Ascending aorta (tissue), 2 donors: Measurements from ENCODE around the gene LCP2. TPM values are rescaled to one million over a fixed set of nuclear protein-coding genes. Genes with fewer than 3 reads are reported as not detected.

Source experiments
- DNase-seq, 2 donors: peaks; one replicate each; pipeline ENCODE4 v3.0.0-alpha.2; 2019; ENCODE audit warnings: low spot score in 2 of 2
- H3K27ac ChIP-seq, 2 donors: fragments of 200-600 bp; sonication (generic); one replicate each; pipeline ENCODE4 v1.5.1; 2016 to 2017; ENCODE audit warnings: mild to moderate bottlenecking in 1 of 2
- H3K27me3 ChIP-seq: fragments of 200-600 bp; sonication (generic); one replicate; pipeline ENCODE4 v1.5.1; 2017
- H3K36me3 ChIP-seq, 2 donors: fragments of 200-600 bp; sonication (generic); one replicate each; pipeline ENCODE4 v1.5.1; 2016
- H3K4me1 ChIP-seq, 2 donors: fragments of 200-600 bp; sonication (generic); one replicate each; pipeline ENCODE4 v1.5.1; 2016 to 2017; ENCODE audit warnings: mild to moderate bottlenecking in 1 of 2
- H3K4me3 ChIP-seq, 2 donors: fragments of 200-600 bp; sonication (generic); one replicate each; pipeline ENCODE4 v1.5.1; 2016 to 2017; ENCODE audit warnings: mild to moderate bottlenecking in 1 of 2
- H3K9me3 ChIP-seq, 2 donors: fragments of 200-600 bp; sonication (generic); one replicate each; pipeline ENCODE4 v1.5.1; 2016
- CTCF ChIP-seq, 3 experiments: fragments of 200-600 bp in 2 of 3; fragments of 450-650 bp in 1 of 3; sonication (generic) in 2 of 3; IDR thresholded peaks; one replicate each; pipeline ENCODE4 v1.5.1; 2016 to 2019; ENCODE audit warnings: antibody characterized with exemption in 3 of 3, mild to moderate bottlenecking in 1 of 3, moderate library complexity in 1 of 3
- intact Hi-C: fragments of 100-400 bp; cut with DNase I; formaldehyde crosslinking; loops from one replicate; pipeline ENCODE4 v1.15.1; 2023
- total RNA-seq: library from RNA; depleted of rRNA; stranded (reverse); fragments of >200 nt; gene quantifications from one replicate; pipeline ENCODE4 v1.1.0, GENCODE V29; 2016

LCP2 gene
- total RNA-seq, 1 donor from 2014 or later, result 9.3 TPM

GRCh38 chr5:170216257-170216864 is 81.2 kb downstream of the LCP2 start:
- Histone ChIP-seq H3K4me1 (no peaks in the 10 kb centered on the region), H3K27ac (no peak overlapping the region), H3K9me3 (no peaks in the 10 kb centered on the region), H3K4me3 (no peak overlapping the region), H3K36me3 (no peaks in the 10 kb centered on the region), H3K27me3 (no peaks in the 10 kb centered on the region)
- no peak for DNase-seq
- peak in 2 of 3 experiments; percentile 22 to 35 for TF ChIP-seq CTCF (IDR thresholded peaks at IDR 0.05)
- intact Hi-C loops, result no loop called here

- H3K4me1 ChIP-seq, result no peaks in the 10 kb centered on the region
- TF ChIP-seq CTCF (IDR thresholded peaks at IDR 0.05), result no peak
- no peak overlapping the region for H3K27ac ChIP-seq
- no peaks in the 10 kb centered on the region for H3K36me3 ChIP-seq
- no peak for DNase-seq
- H3K9me3 ChIP-seq, result no peaks in the 10 kb centered on the region
- intact Hi-C loops, result no loop called here
- no peak overlapping the region for H3K4me3 ChIP-seq
- no peaks in the 10 kb centered on the region for H3K27me3 ChIP-seq
Observed at GRCh38 chr5:170211575-170212334, 85.8 kb downstream of the LCP2 start.

GRCh38 chr5:170206958-170207357 is 90.6 kb downstream of the LCP2 start:
- no peaks in the 10 kb centered on the region for H3K9me3 ChIP-seq
- TF ChIP-seq CTCF (IDR thresholded peaks at IDR 0.05), result no peak
- H3K27ac ChIP-seq, result no peak overlapping the region
- no peaks in the 10 kb centered on the region for H3K36me3 ChIP-seq
- intact Hi-C loops, result no loop called here
- H3K4me1 ChIP-seq, result no peaks in the 10 kb centered on the region
- no peaks in the 10 kb centered on the region for H3K27me3 ChIP-seq
- no peak overlapping the region for H3K4me3 ChIP-seq
- DNase-seq, result no peak

GRCh38 chr5:170206216-170206615 is 91.4 kb downstream of the LCP2 start:
- intact Hi-C loops, result no loop called here
- no peaks in the 10 kb centered on the region for H3K36me3 ChIP-seq
- no peak overlapping the region for H3K27ac ChIP-seq
- H3K9me3 ChIP-seq, result no peaks in the 10 kb centered on the region
- TF ChIP-seq CTCF (IDR thresholded peaks at IDR 0.05), result no peak
- H3K4me1 ChIP-seq, result no peaks in the 10 kb centered on the region
- no peaks in the 10 kb centered on the region for H3K27me3 ChIP-seq
- no peak overlapping the region for H3K4me3 ChIP-seq
- no peak for DNase-seq

- no peaks in the 10 kb centered on the region for H3K9me3 ChIP-seq
- DNase-seq, result no peak
- H3K27ac ChIP-seq, result no peak overlapping the region
- no peaks in the 10 kb centered on the region for H3K4me1 ChIP-seq
- H3K4me3 ChIP-seq, result no peak overlapping the region
- intact Hi-C loops, result no loop called here
- H3K27me3 ChIP-seq, result no peaks in the 10 kb centered on the region
- TF ChIP-seq CTCF (IDR thresholded peaks at IDR 0.05), result no peak
- no peaks in the 10 kb centered on the region for H3K36me3 ChIP-seq
Observed at GRCh38 chr5:170204202-170204601, 93.4 kb downstream of the LCP2 start.
